GM12872 (cell line): ENCODE measurements around the gene GBX1.

Source experiments
- TF ChIP-seq, protein P1 (sequence below): IDR thresholded peaks from 3 replicates; pipeline ENCODE4 v1.5.1; 2011; ENCODE audit warnings: low read depth, mild to moderate bottlenecking, low read length, moderate library complexity; ENCODE audit not compliant: insufficient read depth

GBX1 gene

DNA sequence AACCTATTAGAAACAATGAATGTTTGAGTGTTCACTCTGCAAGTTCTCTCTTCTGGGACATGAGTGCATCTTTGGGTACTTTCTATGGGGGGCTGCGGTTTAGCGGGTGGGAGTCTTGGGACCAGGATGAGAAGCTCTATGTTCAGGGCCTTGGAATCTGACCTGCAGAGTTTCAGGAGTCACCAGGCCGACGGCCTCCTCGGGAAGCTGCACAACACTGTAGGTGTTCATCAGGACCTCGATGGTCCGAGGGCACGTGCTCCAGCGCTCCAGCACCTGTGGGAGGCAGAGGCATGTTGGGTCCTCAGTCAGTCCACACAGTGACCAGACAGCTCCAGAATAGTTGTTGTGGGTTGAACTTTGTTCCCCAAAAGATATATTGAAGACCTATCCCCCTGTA lies 8.9 kb upstream of the GBX1 start:
- TF ChIP-seq, protein P1, sequence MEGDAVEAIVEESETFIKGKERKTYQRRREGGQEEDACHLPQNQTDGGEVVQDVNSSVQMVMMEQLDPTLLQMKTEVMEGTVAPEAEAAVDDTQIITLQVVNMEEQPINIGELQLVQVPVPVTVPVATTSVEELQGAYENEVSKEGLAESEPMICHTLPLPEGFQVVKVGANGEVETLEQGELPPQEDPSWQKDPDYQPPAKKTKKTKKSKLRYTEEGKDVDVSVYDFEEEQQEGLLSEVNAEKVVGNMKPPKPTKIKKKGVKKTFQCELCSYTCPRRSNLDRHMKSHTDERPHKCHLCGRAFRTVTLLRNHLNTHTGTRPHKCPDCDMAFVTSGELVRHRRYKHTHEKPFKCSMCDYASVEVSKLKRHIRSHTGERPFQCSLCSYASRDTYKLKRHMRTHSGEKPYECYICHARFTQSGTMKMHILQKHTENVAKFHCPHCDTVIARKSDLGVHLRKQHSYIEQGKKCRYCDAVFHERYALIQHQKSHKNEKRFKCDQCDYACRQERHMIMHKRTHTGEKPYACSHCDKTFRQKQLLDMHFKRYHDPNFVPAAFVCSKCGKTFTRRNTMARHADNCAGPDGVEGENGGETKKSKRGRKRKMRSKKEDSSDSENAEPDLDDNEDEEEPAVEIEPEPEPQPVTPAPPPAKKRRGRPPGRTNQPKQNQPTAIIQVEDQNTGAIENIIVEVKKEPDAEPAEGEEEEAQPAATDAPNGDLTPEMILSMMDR = no peak

DNA sequence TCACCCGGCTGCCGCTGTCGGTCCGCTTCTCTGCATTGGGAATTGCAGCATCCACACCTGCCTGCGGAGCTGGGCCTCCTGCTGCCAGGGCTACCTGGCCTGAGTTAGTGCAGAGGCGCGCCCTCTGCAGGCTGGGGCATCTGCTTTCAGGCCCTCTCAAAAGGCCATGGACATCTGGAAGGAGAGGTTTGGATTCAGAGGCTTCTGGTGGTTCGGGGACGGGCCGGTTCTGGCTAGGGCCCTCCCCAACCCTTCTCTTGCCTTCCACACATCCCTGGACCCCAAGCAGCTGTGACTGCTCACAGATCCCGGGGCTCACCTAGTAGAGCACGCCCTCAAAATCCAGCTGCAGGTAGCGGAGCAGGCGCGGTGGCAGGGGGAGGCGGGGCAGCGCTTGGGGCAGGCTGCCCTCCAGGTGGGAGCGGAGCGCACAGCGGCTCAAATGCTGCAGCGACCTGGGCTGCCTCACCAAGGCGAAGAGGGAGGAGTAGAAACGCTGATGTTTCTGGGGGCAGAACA lies 8.4 kb upstream of the GBX1 start:
- TF ChIP-seq, protein P1 = no peak

DNA sequence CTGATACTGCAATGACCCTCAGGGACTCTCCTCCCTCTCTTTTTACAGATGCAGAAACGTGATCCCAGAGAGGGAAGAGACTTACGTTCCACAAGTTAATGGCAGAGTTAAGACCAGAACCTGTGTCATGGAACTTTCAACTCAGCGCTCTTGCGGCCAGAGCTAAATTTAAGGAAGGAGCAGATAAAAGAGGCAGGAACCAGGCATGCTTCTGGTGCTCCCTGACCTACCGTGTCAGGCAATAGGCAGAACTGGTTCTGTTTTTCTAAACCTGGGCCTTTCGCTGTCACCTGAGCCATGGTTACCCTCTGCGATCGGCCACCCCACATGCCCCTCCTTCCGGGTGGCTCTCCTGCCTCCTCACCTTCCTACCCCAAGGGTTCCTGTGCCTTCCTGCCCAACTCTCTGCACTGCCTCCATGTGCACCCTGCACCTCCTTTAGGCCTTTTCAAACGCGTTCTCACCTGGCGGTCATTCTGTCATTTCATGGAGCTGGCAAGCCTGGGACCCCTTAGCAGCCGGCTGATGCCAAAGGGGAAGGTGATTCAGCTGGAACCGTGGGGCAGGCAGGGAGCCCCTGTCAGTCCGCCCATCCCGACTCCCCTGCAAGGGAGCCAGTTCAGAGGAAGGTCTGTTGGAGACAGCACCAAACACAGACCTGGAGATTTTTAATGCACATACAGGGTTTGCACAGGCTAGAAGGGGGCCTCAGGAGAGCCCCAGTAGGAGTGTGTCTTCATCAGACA lies 7.7 kb upstream of the GBX1 start:
- TF ChIP-seq, protein P1 = no peak

DNA sequence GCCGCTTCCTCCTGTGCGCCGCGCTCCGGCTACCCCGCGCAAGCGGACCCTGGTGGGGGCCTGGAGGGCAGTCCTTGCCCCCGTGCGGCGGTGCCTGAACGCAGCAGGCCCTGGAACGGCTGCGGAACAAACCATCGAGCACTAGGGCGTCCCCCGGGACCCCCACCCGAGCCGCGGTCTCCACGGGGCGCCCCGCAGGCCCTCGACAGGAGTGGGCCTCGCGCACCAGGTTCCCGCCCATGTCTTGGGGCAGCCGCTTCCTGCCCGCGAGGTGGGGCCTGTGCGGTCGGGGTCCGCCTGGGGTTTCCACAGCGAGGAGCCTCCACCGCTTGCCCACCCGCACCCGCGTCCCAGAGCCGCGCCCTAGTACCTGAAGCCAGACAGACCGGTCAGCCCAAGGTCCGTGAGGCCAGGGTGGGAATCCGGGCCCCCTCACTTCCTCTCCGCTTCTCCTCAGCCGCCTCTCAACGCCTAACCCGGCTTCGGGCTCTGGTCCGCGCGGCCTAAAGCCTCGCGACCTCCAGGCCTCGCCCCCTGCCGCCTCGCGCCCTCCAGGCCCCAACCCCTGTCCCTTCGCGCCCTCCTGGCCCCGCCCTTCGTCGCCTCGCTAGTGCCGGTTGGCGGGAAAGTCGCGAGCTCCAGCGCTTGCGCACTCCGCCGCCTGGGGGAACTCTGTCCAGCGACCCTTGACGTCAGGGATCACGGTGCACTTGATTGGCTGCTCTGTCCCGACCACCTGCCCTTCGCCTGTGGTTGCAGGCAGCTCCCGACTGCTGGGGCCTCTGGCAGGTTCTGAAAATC lies 7.0 kb upstream of the GBX1 start:
- TF ChIP-seq, protein P1 = no peak

DNA sequence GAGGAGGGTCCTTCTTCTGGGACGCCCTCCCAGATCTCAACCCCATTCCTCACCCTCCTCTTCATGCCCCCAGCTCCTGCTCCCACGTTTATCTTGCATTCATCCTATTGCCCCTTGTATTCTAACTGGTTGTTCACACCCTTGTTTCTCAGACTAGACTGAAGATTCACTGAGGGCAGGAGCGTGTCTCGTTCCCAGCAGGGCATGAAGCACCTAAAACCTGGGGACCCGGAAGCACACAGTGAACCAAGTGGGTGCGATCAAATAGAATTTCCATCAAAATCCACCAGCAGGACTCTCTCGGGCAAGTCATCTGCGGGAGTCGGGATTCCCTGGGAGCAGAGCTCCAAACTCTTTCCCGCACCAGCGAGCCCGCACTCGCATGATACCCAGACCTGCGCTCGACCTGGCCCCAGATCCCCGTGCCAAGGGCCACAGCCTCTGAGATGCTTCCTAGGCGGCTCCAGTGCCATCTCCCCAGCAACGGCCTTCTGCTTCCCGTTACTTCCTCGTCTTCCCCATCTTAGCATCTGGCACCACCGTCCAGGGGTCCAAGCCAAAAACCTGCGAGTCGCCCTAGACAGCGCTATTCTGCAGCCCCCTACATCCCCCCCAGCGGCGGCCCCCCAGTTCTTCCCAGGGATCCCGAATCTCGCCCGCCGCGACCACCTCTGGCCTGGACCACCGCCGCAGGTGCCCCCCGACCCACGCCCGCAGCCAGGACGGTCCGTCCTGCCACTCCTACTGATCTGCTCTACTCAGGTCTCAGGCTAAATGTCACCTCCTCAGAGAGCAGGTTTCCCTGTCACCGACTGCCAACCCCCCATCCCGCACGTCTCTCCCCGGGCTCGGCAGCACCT lies 6.1 kb upstream of the GBX1 start:
- TF ChIP-seq, protein P1 = no peak

DNA sequence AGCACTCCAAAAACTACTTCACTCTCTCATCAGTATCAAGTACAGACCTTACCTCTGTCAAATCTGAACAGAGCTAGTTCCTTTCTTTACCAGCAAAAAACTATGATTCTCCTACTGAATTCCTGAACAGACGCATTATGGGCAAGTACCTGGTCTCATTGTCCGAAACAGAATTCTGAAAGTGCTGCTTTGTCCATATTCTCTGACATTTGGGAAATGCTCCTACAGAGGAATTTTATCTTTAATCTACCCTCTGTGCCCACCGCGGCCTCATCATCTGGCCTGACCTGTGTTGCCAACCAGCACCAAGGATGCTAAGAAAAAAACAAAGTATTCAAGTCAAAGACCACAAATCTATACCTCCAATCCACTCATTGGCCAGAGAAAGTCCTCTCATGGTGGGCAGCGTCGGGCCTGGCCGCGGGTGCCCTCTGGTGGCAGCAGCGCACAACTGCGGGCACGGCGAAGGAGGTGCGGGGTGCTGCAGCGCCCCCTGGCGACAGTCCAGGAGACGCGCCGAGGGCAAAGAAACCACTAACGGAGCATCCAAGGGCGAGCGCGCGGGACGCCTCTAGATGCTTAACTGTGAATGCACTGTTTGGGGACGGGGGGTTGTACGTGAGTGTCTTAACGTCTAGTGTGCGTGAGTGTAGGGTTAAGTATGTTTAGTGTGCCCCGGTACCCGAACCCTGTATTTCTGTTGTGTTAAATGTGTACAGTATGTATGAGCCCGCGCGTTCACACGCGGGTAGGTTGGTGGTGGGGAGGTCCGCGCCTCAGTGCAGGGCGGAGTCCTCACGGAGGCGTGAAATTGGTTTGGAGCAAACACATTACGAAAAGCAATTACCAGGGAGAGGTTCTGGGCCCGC lies 5.0 kb upstream of the GBX1 start:
- TF ChIP-seq, protein P1 = peak; percentile 100
